GM12874 (cell line): ENCODE data around the gene WDR11.

ENCODE experiments used
- CTCF ChIP-seq: IDR thresholded peaks from 2 replicates; pipeline ENCODE4 v1.5.1; 2011; ENCODE audit warnings: low read depth, mild to moderate bottlenecking, control low read depth, low read length, moderate library complexity; ENCODE audit not compliant: insufficient read depth

Gene WDR11

GRCh38 chr10:120873741-120874140 is 22.6 kb downstream of the WDR11 start:
- no peak for TF ChIP-seq CTCF

- no peak for TF ChIP-seq CTCF
These were observed 31.9 kb downstream of the WDR11 start for GRCh38 chr10:120883071-120883470.

DNA sequence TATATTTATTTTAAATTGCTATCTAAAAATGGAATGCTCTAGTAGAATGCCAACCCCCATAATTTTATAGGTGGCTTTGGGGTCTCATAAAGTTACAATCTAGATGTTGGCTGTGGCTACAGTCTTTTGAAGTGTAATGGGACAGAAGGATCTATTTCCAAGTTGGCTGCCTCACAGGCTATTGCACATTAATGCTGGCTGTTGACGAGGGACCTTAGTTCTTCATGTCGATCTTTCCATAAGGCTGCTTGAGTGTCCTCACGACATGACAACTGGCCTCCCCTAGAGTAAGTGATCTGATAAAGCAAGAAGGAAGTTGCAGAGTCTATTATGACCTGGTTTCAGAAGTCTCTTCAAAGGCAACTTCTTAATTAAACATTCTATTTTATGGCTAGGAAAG is 36.3 kb downstream of the WDR11 start:
- TF ChIP-seq CTCF: no peak

DNA sequence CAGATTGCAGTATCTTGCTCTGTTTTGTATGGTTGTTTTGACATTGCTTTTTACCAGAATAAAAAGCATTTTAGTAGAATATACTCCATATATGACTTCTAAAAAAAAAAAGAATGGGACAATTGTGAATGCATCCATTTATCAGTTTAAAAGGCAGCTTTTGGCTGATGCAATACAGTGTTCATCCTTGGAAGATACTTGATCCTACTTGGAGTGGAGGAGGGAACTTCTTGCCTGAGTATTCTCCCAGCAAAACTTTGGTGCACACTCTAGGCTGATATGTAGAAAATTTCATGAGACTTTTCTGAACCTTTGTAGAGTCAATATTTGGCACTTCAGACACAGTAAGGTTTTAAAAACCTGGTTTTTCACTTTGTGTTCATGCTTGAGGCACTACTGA is 40.2 kb downstream of the WDR11 start:
- no peak for TF ChIP-seq CTCF

- TF ChIP-seq CTCF: no peak
These were observed 43.4 kb downstream of the WDR11 start for GRCh38 chr10:120894556-120894955.

DNA sequence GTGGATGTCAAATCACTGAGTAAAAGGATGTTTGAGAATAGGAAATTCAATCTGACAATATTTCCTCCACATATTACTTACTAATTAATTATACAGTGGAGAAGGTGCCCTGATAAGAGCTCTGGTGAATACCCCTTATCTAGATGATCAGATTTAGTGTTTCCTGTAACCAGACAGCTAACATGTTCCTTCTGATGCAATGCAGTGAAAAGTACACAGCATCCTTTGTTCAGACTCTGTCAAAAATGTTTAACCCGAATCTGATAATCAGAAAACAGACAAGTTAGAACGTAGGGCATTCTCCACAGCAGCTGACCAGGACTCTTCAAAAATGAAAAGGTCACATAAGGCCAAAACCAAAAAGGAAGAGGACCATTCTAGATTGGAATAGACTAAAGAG is 46.2 kb downstream of the WDR11 start:
- TF ChIP-seq CTCF: no peak

DNA sequence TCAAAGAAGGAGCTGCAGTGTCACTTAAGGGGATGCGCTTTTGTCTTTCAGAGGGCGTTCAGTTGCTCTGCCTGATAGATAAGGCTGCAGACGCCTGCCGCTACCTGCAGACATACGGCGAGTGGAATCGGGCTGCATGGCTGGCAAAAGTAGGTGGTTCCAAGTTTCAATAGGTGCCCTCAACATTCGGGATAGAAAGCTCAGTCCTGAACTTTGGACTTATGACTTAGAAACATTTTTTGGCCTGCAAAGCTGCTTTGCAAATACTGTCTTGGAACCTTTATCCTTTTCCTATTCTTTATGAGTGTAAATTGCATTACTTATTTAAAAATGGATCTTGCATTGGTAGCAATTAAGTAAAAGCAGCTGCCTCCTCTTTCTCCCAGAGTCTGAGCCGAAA is 54.1 kb downstream of the WDR11 start:
- no peak for TF ChIP-seq CTCF
